ENCODE measurements around the gene ING5. TPM values are rescaled to one million over a fixed set of nuclear protein-coding genes. Genes with fewer than 3 reads are reported as not detected.
"Not testable (repeated sequence)": the region's sequence is repeated elsewhere in the genome, so short reads cannot be mapped to it uniquely, and the experiment has no call there.

Gene ING5
- total RNA-seq, 1 donor = 38.5 TPM

- Histone ChIP-seq H3K27me3 (ENCODE audit: insufficient read depth, low read length) (no peaks in the 10 kb centered on the region), H3K4me1 (ENCODE audit: insufficient read depth, low read length) (peaks cover 44% of the 10 kb centered on the region), H3K4me3 (ENCODE audit: low read length) (no peak overlapping the region), H3K9me3 (ENCODE audit: low read depth, low read length) (no peaks in the 10 kb centered on the region)
Measured at GRCh38 chr2:241736111-241736510, 34.3 kb downstream of the ING5 start.

GRCh38 chr2:241738040-241738686 is 36.3 kb downstream of the ING5 start:
- Histone ChIP-seq H3K4me3 (ENCODE audit: low read length) (no peak overlapping the region), H3K27me3 (ENCODE audit: insufficient read depth, low read length) (no peaks in the 10 kb centered on the region), H3K9me3 (ENCODE audit: low read depth, low read length) (no peaks in the 10 kb centered on the region), H3K4me1 (ENCODE audit: insufficient read depth, low read length) (peaks cover 36% of the 10 kb centered on the region)

GRCh38 chr2:241739177-241739576 is 37.3 kb downstream of the ING5 start:
- Histone ChIP-seq H3K27me3 (ENCODE audit: insufficient read depth, low read length) (no peaks in the 10 kb centered on the region), H3K4me3 (ENCODE audit: low read length) (no peak overlapping the region), H3K9me3 (ENCODE audit: low read depth, low read length) (no peaks in the 10 kb centered on the region), H3K4me1 (ENCODE audit: insufficient read depth, low read length) (peaks cover 29% of the 10 kb centered on the region)

DNA sequence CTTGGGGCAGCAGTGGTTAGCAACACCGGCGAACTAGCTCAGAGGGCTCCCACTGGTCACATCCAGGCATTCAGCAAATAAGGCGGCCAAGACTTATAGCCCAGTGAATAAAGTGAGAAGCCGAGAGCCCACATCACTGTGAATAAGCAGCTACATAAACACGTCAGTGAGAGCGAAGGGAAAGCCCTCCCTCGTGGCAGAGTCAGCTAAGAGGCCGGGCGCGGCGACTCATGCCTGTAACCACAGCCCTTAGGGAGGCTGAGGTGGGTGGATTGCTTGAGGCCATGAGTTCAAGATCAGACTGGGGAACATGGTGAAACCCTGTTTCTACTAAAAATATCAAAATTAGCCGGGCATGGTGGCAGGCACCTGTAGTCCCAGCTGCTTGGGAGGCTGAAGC is 37.8 kb downstream of the ING5 start:
- Histone ChIP-seq H3K9me3 (ENCODE audit: low read depth, low read length) (no peaks in the 10 kb centered on the region), H3K4me3 (ENCODE audit: low read length) (no peak overlapping the region), H3K27me3 (ENCODE audit: insufficient read depth, low read length) (no peaks in the 10 kb centered on the region), H3K4me1 (ENCODE audit: insufficient read depth, low read length) (peaks cover 29% of the 10 kb centered on the region)

DNA sequence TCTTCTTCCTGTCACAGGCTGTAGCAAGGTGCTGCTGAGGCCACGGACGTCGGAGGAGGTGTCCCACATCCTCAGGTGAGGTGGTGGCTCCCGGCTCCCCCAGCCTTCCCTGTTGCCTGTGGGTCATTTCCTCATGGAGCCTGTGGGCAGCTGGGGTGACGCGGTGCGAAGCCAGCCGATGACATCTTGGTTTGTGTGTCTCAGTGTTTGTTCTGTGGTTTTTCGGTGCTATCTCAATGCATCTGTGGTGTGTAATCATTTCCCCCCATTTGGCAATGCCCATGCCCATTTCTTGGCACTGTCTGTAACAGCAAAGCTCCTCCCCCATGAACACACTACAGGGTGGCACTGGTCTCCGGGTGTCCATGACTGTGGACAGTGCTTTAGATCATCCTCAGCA is 39.2 kb downstream of the ING5 start:
- Histone ChIP-seq H3K9me3 (ENCODE audit: low read depth, low read length) (no peaks in the 10 kb centered on the region), H3K4me1 (ENCODE audit: insufficient read depth, low read length) (peaks cover 22% of the 10 kb centered on the region), H3K4me3 (ENCODE audit: low read length) (no peak overlapping the region), H3K27me3 (ENCODE audit: insufficient read depth, low read length) (no peaks in the 10 kb centered on the region)

DNA sequence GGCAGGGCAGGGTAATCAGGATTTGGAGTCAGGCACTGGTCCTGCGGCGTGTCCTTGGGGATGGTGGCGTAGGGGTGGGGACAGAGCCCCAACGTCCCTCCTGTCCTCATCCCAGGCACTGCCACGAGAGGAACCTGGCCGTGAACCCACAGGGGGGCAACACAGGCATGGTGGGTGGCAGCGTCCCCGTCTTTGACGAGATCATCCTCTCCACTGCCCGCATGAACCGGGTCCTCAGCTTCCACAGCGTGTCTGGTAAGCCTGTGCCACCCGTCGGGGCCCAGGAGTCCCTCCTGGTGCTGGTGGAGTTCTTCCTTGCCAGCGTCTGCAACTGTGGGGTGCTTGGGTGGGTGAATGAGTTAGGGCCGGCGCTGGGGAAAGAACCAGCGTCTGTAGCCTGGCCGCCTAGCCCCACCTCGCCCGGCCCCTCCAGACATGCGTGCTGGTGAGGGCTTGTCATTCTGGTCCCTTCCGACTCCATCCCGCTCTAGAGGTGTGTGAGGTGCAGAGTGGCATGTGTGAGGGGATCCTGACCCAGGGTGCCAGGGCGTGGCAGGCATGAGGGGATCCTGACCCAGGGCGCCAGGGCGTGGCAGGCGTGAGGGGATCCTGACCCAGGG is 40.6 kb downstream of the ING5 start:
- H3K9me3 ChIP-seq (ENCODE audit: low read depth, low read length) = no peaks in the 10 kb centered on the region
- H3K27me3 ChIP-seq (ENCODE audit: insufficient read depth, low read length) = no peaks in the 10 kb centered on the region
- no peak overlapping the region for H3K4me3 ChIP-seq (ENCODE audit: low read length)
- H3K4me1 ChIP-seq (ENCODE audit: insufficient read depth, low read length) = peaks cover 21% of the 10 kb centered on the region

- not testable (repeated sequence) for H3K9me3 ChIP-seq (ENCODE audit: low read depth, low read length); H3K4me3 ChIP-seq (ENCODE audit: low read length); H3K27me3 ChIP-seq (ENCODE audit: insufficient read depth, low read length)
- peaks cover 21% of the 10 kb centered on the region for H3K4me1 ChIP-seq (ENCODE audit: insufficient read depth, low read length)
Measured at GRCh38 chr2:241743008-241743407, 41.2 kb downstream of the ING5 start.

DNA sequence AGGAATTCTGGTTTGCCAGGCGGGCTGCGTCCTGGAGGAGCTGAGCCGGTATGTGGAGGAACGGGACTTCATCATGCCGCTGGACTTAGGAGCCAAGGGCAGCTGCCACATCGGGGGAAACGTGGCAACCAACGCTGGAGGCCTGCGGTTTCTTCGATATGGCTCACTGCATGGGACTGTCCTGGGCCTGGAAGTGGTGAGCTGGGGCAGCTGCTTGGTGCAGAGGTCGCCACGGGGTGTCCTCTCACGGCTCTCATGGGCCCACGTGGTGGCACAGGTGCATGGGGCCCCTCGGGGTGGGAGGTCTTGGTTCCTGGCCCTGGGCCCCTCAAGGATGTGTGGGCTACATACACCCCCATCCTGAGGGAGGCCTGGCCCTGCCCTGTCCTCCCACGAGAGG is 41.8 kb downstream of the ING5 start:
- no peaks in the 10 kb centered on the region for H3K27me3 ChIP-seq (ENCODE audit: insufficient read depth, low read length)
- peaks cover 21% of the 10 kb centered on the region for H3K4me1 ChIP-seq (ENCODE audit: insufficient read depth, low read length)
- H3K9me3 ChIP-seq (ENCODE audit: low read depth, low read length) = no peaks in the 10 kb centered on the region
- H3K4me3 ChIP-seq (ENCODE audit: low read length) = no peak overlapping the region

GRCh38 chr2:241744028-241744754 is 42.4 kb downstream of the ING5 start:
- H3K9me3 ChIP-seq (ENCODE audit: low read depth, low read length) = no peaks in the 10 kb centered on the region
- H3K27me3 ChIP-seq (ENCODE audit: insufficient read depth, low read length) = no peaks in the 10 kb centered on the region
- H3K4me3 ChIP-seq (ENCODE audit: low read length) = no peak overlapping the region
- peaks cover 21% of the 10 kb centered on the region for H3K4me1 ChIP-seq (ENCODE audit: insufficient read depth, low read length)

GRCh38 chr2:241745276-241745675 is 43.4 kb downstream of the ING5 start:
- Histone ChIP-seq H3K27me3 (ENCODE audit: insufficient read depth, low read length) (no peaks in the 10 kb centered on the region), H3K9me3 (ENCODE audit: low read depth, low read length) (no peaks in the 10 kb centered on the region), H3K4me1 (ENCODE audit: insufficient read depth, low read length) (peaks cover 11% of the 10 kb centered on the region), H3K4me3 (ENCODE audit: low read length) (no peak overlapping the region)

- H3K27me3 ChIP-seq (ENCODE audit: insufficient read depth, low read length) = no peaks in the 10 kb centered on the region
- H3K4me1 ChIP-seq (ENCODE audit: insufficient read depth, low read length) = peaks cover 3% of the 10 kb centered on the region
- H3K4me3 ChIP-seq (ENCODE audit: low read length) = no peak overlapping the region
- no peaks in the 10 kb centered on the region for H3K9me3 ChIP-seq (ENCODE audit: low read depth, low read length)
Measured at GRCh38 chr2:241746084-241746483, 44.2 kb downstream of the ING5 start.

DNA sequence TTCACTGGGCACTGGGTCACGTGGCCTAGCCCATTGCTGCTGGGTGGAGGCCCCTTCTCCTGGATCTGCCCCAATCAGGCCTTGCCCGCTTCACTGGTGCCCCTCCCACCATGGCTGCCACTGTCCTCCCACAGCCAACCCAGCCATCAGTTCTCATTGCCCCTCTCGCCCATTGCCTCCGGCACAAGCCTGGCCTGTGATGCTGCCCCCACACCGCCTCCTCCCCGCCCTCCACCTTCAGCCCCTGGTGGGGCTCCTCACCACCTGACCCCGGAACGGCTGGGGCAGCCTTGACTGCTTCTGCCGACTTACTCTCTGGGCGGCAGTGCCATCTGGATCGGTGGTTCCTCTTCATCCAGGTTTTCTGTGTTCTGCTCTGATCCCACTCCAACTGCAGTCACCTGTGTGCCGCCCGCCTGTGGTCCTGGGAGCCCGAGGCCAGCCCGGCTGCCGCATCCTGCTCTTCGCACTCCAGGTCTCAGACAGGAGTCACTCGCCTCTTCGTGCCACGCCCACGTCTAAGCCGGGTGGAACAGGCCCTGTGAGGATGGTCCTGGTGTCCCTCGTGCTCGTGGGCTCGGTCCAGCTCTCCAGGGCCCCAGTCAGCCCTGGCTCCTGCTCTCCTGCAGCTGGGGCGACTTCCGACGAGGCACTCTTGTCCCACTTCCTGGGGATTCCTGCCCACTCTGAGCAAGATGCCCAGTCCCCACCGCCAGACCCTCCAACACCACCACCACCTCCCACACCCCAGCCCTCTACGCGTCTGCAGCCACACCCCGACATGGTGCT is 46.8 kb downstream of the ING5 start:
- Histone ChIP-seq H3K9me3 (ENCODE audit: low read depth, low read length) (no peaks in the 10 kb centered on the region), H3K4me1 (ENCODE audit: insufficient read depth, low read length) (no peaks in the 10 kb centered on the region), H3K27me3 (ENCODE audit: insufficient read depth, low read length) (no peaks in the 10 kb centered on the region), H3K4me3 (ENCODE audit: low read length) (no peak overlapping the region)

GRCh38 chr2:241750076-241750840 is 48.4 kb downstream of the ING5 start:
- H3K27me3 ChIP-seq (ENCODE audit: insufficient read depth, low read length) = no peaks in the 10 kb centered on the region
- no peak overlapping the region for H3K4me3 ChIP-seq (ENCODE audit: low read length)
- no peaks in the 10 kb centered on the region for H3K9me3 ChIP-seq (ENCODE audit: low read depth, low read length)
- H3K4me1 ChIP-seq (ENCODE audit: insufficient read depth, low read length) = no peaks in the 10 kb centered on the region

DNA sequence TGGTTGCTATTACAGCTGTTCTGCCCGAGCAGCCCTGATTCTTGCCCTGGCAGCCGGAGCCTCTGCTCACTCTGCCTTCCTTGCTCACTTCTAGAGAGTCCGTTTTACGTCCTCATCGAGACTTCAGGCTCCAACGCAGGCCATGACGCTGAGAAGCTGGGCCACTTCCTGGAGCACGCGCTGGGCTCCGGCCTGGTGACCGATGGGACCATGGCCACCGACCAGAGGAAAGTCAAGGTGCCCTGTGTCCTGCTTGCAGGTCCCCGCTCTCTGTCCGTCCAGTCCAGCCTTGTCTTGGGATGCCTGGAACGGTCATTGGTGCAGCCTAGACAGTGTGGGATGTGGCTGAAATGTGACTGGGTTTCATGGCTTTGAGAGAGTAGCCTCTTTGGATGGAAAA is 49.3 kb downstream of the ING5 start:
- no peaks in the 10 kb centered on the region for H3K4me1 ChIP-seq (ENCODE audit: insufficient read depth, low read length)
- H3K4me3 ChIP-seq (ENCODE audit: low read length) = no peak overlapping the region
- H3K9me3 ChIP-seq (ENCODE audit: low read depth, low read length) = no peaks in the 10 kb centered on the region
- no peaks in the 10 kb centered on the region for H3K27me3 ChIP-seq (ENCODE audit: insufficient read depth, low read length)

All from mononuclear cell (primary cell).